ENCODE data around the gene MACROD2. TPM values are rescaled to one million over a fixed set of nuclear protein-coding genes. Genes with fewer than 3 reads are reported as not detected.

The MACROD2 gene
- total RNA-seq, 4 donors from 2014 or later, result 1.8 to 4.8 (median 2.9) TPM

DNA sequence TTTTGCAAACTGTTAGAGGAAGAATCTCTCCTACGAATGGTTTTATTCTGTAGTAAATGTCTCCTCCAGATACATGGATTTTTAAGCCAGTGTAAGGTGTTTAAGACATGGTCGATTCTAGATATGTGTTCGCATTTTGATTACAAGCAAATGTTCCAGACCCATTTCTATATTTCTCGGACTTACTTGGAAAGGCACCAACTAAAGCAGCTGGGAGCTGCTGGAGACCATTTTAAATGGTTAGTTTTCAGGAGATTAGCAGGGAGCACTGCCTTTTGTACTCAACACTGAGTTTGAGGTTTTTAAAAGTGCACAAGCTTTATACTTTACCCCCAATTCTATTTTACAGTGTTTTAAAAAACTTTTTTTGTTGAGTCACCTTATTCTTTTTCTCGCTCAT is 1720.9 kb downstream of the MACROD2 start:
- Histone ChIP-seq H3K27ac (no peak overlapping the region), H3K9me3 (no peaks in the 10 kb centered on the region), H3K27me3 (no peaks in the 10 kb centered on the region), H3K36me3 (no peaks in the 10 kb centered on the region), H3K4me1 (no peaks in the 10 kb centered on the region), H3K4me3 (no peak overlapping the region)
- intact Hi-C loops (cut with DNase I), result no loop called here
- 72 to 79% methylated on average over 5 of the region's 5 CpGs for WGBS, 2 donors
- TF ChIP-seq, protein P1, sequence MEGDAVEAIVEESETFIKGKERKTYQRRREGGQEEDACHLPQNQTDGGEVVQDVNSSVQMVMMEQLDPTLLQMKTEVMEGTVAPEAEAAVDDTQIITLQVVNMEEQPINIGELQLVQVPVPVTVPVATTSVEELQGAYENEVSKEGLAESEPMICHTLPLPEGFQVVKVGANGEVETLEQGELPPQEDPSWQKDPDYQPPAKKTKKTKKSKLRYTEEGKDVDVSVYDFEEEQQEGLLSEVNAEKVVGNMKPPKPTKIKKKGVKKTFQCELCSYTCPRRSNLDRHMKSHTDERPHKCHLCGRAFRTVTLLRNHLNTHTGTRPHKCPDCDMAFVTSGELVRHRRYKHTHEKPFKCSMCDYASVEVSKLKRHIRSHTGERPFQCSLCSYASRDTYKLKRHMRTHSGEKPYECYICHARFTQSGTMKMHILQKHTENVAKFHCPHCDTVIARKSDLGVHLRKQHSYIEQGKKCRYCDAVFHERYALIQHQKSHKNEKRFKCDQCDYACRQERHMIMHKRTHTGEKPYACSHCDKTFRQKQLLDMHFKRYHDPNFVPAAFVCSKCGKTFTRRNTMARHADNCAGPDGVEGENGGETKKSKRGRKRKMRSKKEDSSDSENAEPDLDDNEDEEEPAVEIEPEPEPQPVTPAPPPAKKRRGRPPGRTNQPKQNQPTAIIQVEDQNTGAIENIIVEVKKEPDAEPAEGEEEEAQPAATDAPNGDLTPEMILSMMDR (IDR thresholded peaks at IDR 0.05), result no peak
- no peak for TF ChIP-seq POLR2A (IDR thresholded peaks at IDR 0.05)
- DNase-seq, result no peak

DNA sequence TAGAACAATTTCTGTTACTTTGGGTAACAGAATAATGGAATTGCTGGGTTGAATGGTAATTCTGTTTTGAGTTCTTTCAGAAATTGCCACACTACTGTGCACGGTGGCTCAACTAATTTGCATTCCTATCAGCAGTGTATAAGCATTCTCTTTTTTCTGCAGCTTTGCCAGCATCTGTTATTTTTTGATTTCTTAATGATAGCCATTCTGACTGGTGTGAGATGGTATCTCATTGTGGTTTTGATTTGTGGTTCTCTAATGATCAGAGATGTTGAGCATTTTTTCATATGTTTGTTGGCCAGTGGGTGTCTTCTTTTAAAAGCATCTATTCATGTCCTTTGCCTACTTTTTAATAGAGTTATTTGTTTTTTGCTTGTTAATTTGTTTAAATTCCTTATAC is 1731.1 kb downstream of the MACROD2 start:
- H3K9me3 ChIP-seq, result no peaks in the 10 kb centered on the region
- H3K4me3 ChIP-seq, result no peak overlapping the region
- no peaks in the 10 kb centered on the region for H3K36me3 ChIP-seq
- H3K27ac ChIP-seq, result no peak overlapping the region
- DNase-seq, result no peak
- intact Hi-C loops (cut with DNase I), result no loop called here
- 78 to 89% methylated on average over 1 of the region's 1 CpG for WGBS, 2 donors
- H3K4me1 ChIP-seq, result no peaks in the 10 kb centered on the region
- TF ChIP-seq, protein P1 (IDR thresholded peaks at IDR 0.05), result no peak
- no peak for TF ChIP-seq POLR2A (IDR thresholded peaks at IDR 0.05)
- H3K27me3 ChIP-seq, result no peaks in the 10 kb centered on the region

DNA sequence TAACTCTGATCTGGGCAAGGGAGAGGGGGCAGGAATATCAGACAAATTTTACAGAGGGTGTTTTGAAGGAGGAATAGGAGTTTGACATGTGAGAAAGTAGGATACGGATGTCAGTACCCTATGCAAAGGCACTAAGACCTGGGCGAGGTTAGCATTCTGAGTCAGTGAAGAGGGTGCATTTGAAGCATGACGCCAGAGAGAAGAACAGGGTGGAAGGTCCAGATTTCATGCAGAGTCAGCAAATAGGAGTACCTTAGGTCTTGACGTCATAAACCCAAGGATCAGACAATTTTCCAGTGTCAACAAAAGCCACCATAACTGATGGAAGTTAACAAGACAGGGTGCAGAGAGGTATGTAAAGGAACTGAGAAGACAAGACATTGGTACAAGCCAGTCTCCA is 1738.7 kb downstream of the MACROD2 start:
- Histone ChIP-seq H3K27ac (no peak overlapping the region), H3K4me3 (no peak overlapping the region), H3K9me3 (no peaks in the 10 kb centered on the region), H3K36me3 (no peaks in the 10 kb centered on the region), H3K27me3 (no peaks in the 10 kb centered on the region), H3K4me1 (no peaks in the 10 kb centered on the region)
- DNase-seq, result no peak
- intact Hi-C loops (cut with DNase I), result no loop called here
- WGBS, 2 donors, result 56 to 61% methylated on average over 4 of the region's 4 CpGs
- no peak for TF ChIP-seq POLR2A (IDR thresholded peaks at IDR 0.05)
- TF ChIP-seq, protein P1 (IDR thresholded peaks at IDR 0.05), result no peak

DNA sequence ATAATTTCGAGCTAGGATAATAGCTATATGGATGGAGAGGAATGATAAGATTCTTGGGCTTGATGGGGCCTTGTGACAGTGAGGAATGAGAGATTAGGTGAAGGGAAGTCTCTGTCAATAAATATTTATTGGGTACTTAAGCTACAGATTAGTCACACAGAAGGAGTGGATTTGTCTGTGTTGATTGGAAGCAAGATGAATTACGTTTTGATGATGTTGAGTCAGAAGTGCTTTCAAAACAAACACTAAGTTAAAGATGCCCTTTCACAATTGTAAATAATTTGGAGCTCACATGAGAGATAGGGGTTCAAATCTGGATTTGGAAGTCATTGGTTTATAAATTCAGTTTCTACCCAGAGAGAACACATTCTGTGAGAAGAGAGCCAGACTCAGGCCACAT is 1743.7 kb downstream of the MACROD2 start:
- Histone ChIP-seq H3K4me1 (no peaks in the 10 kb centered on the region), H3K9me3 (no peaks in the 10 kb centered on the region), H3K4me3 (no peak overlapping the region), H3K27me3 (no peaks in the 10 kb centered on the region), H3K36me3 (no peaks in the 10 kb centered on the region), H3K27ac (no peak overlapping the region)
- intact Hi-C loops (cut with DNase I), result no loop called here
- 36 to 44% methylated on average over 2 of the region's 2 CpGs for WGBS, 2 donors
- no peak for DNase-seq
- TF ChIP-seq, protein P1 (IDR thresholded peaks at IDR 0.05), result no peak
- TF ChIP-seq POLR2A (IDR thresholded peaks at IDR 0.05), result no peak

DNA sequence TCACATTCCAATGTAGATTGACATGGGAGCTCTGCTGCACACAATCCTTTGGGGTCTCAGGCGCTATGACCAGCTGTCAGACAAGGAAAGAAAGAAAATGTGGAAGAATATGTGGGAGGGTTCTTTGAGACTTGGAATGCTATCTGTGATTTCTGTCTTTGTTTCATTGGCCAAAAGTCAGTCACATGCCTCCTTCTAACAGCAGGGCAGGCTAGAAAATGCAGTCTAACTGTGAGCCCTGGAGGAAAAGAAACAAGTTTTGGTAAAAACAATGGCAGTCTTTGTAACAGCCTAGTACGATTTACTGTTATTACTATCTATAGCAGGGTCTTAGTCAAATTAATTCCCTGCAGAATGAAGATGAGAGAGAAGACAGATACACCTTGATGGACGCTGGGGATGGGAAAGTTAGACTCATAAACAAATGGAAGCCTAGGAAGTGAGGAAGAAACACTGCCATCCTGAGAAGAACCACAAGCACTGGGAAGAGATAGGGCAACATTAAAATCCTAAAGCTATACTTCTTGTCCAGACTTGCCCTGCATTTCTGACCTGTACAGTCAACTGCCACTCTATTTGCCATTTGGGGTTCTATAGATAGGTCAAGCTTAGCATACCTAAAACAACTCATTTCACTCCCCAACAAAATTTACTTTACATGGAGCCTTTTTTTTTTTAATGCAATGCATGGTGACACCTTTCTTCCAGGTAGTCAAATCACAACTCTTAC is 1744.9 kb downstream of the MACROD2 start:
- H3K4me1 ChIP-seq, result no peaks in the 10 kb centered on the region
- DNase-seq, result no peak
- intact Hi-C loops (cut with DNase I), result no loop called here
- WGBS, 2 donors, result 79 to 86% methylated on average over 3 of the region's 3 CpGs
- no peaks in the 10 kb centered on the region for H3K36me3 ChIP-seq
- H3K27ac ChIP-seq, result no peak overlapping the region
- no peak overlapping the region for H3K4me3 ChIP-seq
- TF ChIP-seq POLR2A (IDR thresholded peaks at IDR 0.05), result no peak
- TF ChIP-seq, protein P1 (IDR thresholded peaks at IDR 0.05), result no peak
- H3K9me3 ChIP-seq, result no peaks in the 10 kb centered on the region
- H3K27me3 ChIP-seq, result no peaks in the 10 kb centered on the region
